SK-N-SH (cell line): Measurements from ENCODE around the gene XRCC3. TPM values are rescaled to one million over a fixed set of nuclear protein-coding genes. Genes with fewer than 3 reads are reported as not detected.

Experiments
- CTCF ChIA-PET: fragments of 300-600, 350-600 bp; formaldehyde crosslinking; extraction: SDS; loops from one replicate; lab custom pipeline; 2021; lab: Yijun Ruan, JAX
- POLR2A ChIA-PET: fragments of 350-600 bp; sonication (Branson Sonifier 250); formaldehyde crosslinking; extraction: SDS; loops from one replicate; lab custom pipeline; 2020; ENCODE audit warnings: antibody characterized with exemption, inconsistent platforms; lab: Yijun Ruan, JAX
- DNase-seq: peaks from one replicate; pipeline ENCODE4 v3.0.0; 2012
- H2AFZ ChIP-seq: fragments of 200-600 bp; sonication (generic); 2 replicates; pipeline ENCODE4 v1.8.1; 2016; ENCODE audit warnings: antibody characterized with exemption, mild to moderate bottlenecking, low read depth
- H3F3A ChIP-seq: fragments of 200-600 bp; sonication (generic); replicated peaks from 2 replicates; pipeline ENCODE3; 2016; ENCODE audit warnings: antibody characterized with exemption, mild to moderate bottlenecking; ENCODE audit not compliant: insufficient read depth
- H3K27ac ChIP-seq, 2 experiments: fragments of 200-500 bp in 1 of 2; fragments of 200-600 bp in 1 of 2; sonication (Bioruptor generic) in 1 of 2; sonication (generic), shearing (Covaris generic) in 1 of 2; 2 replicates each; pipeline versions ENCODE4 v1.5.1 to v1.6.1; 2014 to 2016; ENCODE audit warnings: low read depth in 2 of 2, inconsistent platforms in 1 of 2, low read length in 1 of 2, mild to moderate bottlenecking in 1 of 2, mixed read lengths in 1 of 2
- H3K27me3 ChIP-seq: fragments of 200-600 bp; sonication (generic), shearing (Covaris generic); 2 replicates; pipeline ENCODE4 v1.6.1; 2016; ENCODE audit warnings: mixed run types; ENCODE audit not compliant: insufficient read depth
- H3K36me3 ChIP-seq, 2 experiments: fragments of 200-500 bp in 1 of 2; fragments of 200-600 bp in 1 of 2; sonication (Bioruptor generic) in 1 of 2; sonication (generic) in 1 of 2; replicated peaks in 1 of 2; 2 replicates each; pipeline versions ENCODE3 to v1.5.1; 2014 to 2016; ENCODE audit warnings: low read length in 1 of 2, mild to moderate bottlenecking in 1 of 2; ENCODE audit not compliant: insufficient read depth in 2 of 2, control insufficient read depth in 1 of 2
- H3K4me1 ChIP-seq, 2 experiments: fragments of 200-500 bp in 1 of 2; fragments of 200-600 bp in 1 of 2; sonication (Bioruptor generic) in 1 of 2; sonication (generic), shearing (Covaris generic) in 1 of 2; 2 replicates each; pipeline versions ENCODE4 v1.5.1 to v1.6.1; 2014 to 2016; ENCODE audit warnings: low read depth in 1 of 2, low read length in 1 of 2, mixed run types in 1 of 2; ENCODE audit not compliant: insufficient read depth in 2 of 2, control insufficient read depth in 1 of 2
- H3K4me2 ChIP-seq: fragments of 200-600 bp; sonication (generic), shearing (Covaris generic); 2 replicates; pipeline ENCODE4 v1.6.1; 2017; ENCODE audit warnings: mixed run types
- H3K4me3 ChIP-seq, 2 experiments: fragments of 200-500 bp in 1 of 2; fragments of 200-600 bp in 1 of 2; sonication (Bioruptor generic) in 1 of 2; sonication (generic), shearing (Covaris generic) in 1 of 2; 2 replicates each; pipeline versions ENCODE4 v1.5.1 to v1.8.1; 2014 to 2016; ENCODE audit warnings: low read depth in 2 of 2, inconsistent platforms in 1 of 2, low read length in 1 of 2, mild to moderate bottlenecking in 1 of 2, mixed read lengths in 1 of 2, moderate library complexity in 1 of 2
- H3K79me2 ChIP-seq: fragments of 200-600 bp; sonication (generic); 2 replicates; pipeline ENCODE4 v1.8.1; 2017; ENCODE audit warnings: mild to moderate bottlenecking; ENCODE audit not compliant: insufficient read depth
- H3K9ac ChIP-seq: fragments of 200-600 bp; sonication (generic); 2 replicates; pipeline ENCODE4 v1.6.1; 2017; ENCODE audit warnings: mixed run types
- H3K9me2 ChIP-seq: fragments of 200-600 bp; sonication (generic); 2 replicates; pipeline ENCODE4 v1.6.1; 2017; ENCODE audit warnings: mixed run types
- H3K9me3 ChIP-seq: fragments of 200-600 bp; sonication (generic); 2 replicates; pipeline ENCODE4 v1.6.1; 2017; ENCODE audit warnings: mixed run types, mild to moderate bottlenecking, moderate library complexity
- H4K20me1 ChIP-seq: fragments of 200-600 bp; sonication (generic); 2 replicates; pipeline ENCODE4 v1.6.1; 2017; ENCODE audit warnings: mild to moderate bottlenecking, mixed run types; ENCODE audit not compliant: insufficient read depth
- CHD2 ChIP-seq: fragments of 150-350 bp; IDR thresholded peaks from 2 replicates; pipeline ENCODE4 v1.6.1; 2018; ENCODE audit warnings: low read length; ENCODE audit not compliant: partially characterized antibody
- ELF1 ChIP-seq: IDR thresholded peaks from 2 replicates; pipeline ENCODE4 v1.4.0; 2012
- EZH2phosphoT487 ChIP-seq: fragments of 200-600 bp; sonication (generic); IDR thresholded peaks from 2 replicates; pipeline ENCODE4 v1.6.1; 2017; ENCODE audit warnings: low read depth, mixed run types, mild to moderate bottlenecking, antibody characterized with exemption, moderate library complexity, borderline replicate concordance
- FOXJ3 ChIP-seq: sonication (generic); formaldehyde crosslinking; IDR thresholded peaks from 2 replicates; pipeline ENCODE4 v1.5.1; 2020; ENCODE audit warnings: mild to moderate bottlenecking, missing genetic modification reagents
- FOXM1 ChIP-seq: IDR thresholded peaks from 2 replicates; pipeline ENCODE4 v1.4.0; 2012; ENCODE audit warnings: low read depth, mild to moderate bottlenecking
- GATA2 ChIP-seq: sonication (generic); formaldehyde crosslinking; IDR thresholded peaks from 2 replicates; pipeline ENCODE4 v1.5.0; 2020; ENCODE audit warnings: mild to moderate bottlenecking, missing genetic modification reagents
- PBX3 ChIP-seq: IDR thresholded peaks from 2 replicates; pipeline ENCODE4; 2012
- POLR2AphosphoS5 ChIP-seq: IDR thresholded peaks from 2 replicates; pipeline ENCODE4 v1.6.1; 2012; ENCODE audit warnings: low read depth, low read length
- RAD21 ChIP-seq: IDR thresholded peaks from 2 replicates; pipeline ENCODE4 v1.6.1; 2012; ENCODE audit warnings: mild to moderate bottlenecking, low read length
- RFX5 ChIP-seq: IDR thresholded peaks from 2 replicates; pipeline ENCODE4 v1.6.1; 2012; ENCODE audit warnings: mild to moderate bottlenecking, improper control_type of control experiment, low read length
- RXRA ChIP-seq: IDR thresholded peaks from 2 replicates; pipeline ENCODE4 v1.4.0; 2012; ENCODE audit warnings: low read depth, mild to moderate bottlenecking, borderline replicate concordance
- SIN3A ChIP-seq: IDR thresholded peaks from 2 replicates; pipeline ENCODE4 v1.6.1; 2012; ENCODE audit warnings: low read depth, mild to moderate bottlenecking, low read length, moderate library complexity, borderline replicate concordance
- TAF1 ChIP-seq: IDR thresholded peaks from 2 replicates; pipeline ENCODE4 v1.6.1; 2012; ENCODE audit warnings: low read depth, mild to moderate bottlenecking, low read length, moderate library complexity, borderline replicate concordance
- TCF12 ChIP-seq: IDR thresholded peaks from 2 replicates; pipeline ENCODE4 v1.4.0; 2012
- TEAD4 ChIP-seq: IDR thresholded peaks from 2 replicates; pipeline ENCODE4 v1.4.0; 2012; ENCODE audit warnings: mild to moderate bottlenecking, borderline replicate concordance; ENCODE audit not compliant: insufficient read depth
- USF2 ChIP-seq: fragments of 150-350 bp; IDR thresholded peaks from 2 replicates; pipeline ENCODE4 v1.6.1; 2017; ENCODE audit warnings: antibody characterized with exemption, low read length, low read depth, borderline replicate concordance
- WGBS: methylation state at CpG from one replicate; pipeline ENCODE4 v1.1.6; 2017; ENCODE audit warnings: low lambda C conversion rate; 5-methylcytosine and 5-hydroxymethylcytosine counted together
- polyA plus RNA-seq, 3 experiments: library from polyadenylated mRNA; depleted of rRNA; stranded (reverse); fragments of >200 nt; gene quantifications; 2 replicates each; pipeline ENCODE4 v1.2.3, GENCODE V29; 2012
- TF ChIP-seq, protein P1 (sequence below): fragments of 200-600 bp; sonication (generic); IDR thresholded peaks from 2 replicates; pipeline ENCODE4 v1.6.1; 2017; ENCODE audit warnings: antibody characterized with exemption, mild to moderate bottlenecking, moderate library complexity
- TF ChIP-seq, protein P2 (sequence below): IDR thresholded peaks from 2 replicates; pipeline ENCODE4 v1.6.1; 2012; ENCODE audit warnings: mild to moderate bottlenecking, low read depth, low read length, moderate library complexity
- TF ChIP-seq, protein P3 (sequence below): IDR thresholded peaks from 2 replicates; pipeline ENCODE4 v1.4.0; 2012; ENCODE audit warnings: low read depth, borderline replicate concordance

Gene XRCC3
- polyA plus RNA-seq, 1 of the 3 experiments (the other 2 are of a cell fraction) = 11.7 TPM

- Histone ChIP-seq H2AFZ (no peak overlapping the region), H3K27ac (no peak overlapping the region), H4K20me1 (no peaks in the 10 kb centered on the region), H3K9ac (no peak overlapping the region), H3K9me2 (no peaks in the 10 kb centered on the region), H3F3A (peaks cover 2% of the 10 kb centered on the region), H3K4me3 (no peak overlapping the region), H3K79me2 (no peaks in the 10 kb centered on the region), H3K9me3 (no peaks in the 10 kb centered on the region), H3K27me3 (no peaks in the 10 kb centered on the region), H3K4me1 (peaks cover 0 to 16% of the 10 kb centered on the region in 2 experiments; a peak in 1 of 4 replicates), H3K4me2 (no peak overlapping the region), H3K36me3 (peaks cover 7 to 73% of the 10 kb centered on the region in 2 experiments)
- POLR2A ChIA-PET = no interaction called here
- TF ChIP-seq POLR2AphosphoS5 = no peak
- no peak for TF ChIP-seq FOXM1
- no peak for TF ChIP-seq SIN3A
- TF ChIP-seq ELF1 = no peak
- TF ChIP-seq RAD21 = no peak
- TF ChIP-seq RXRA = no peak
- TF ChIP-seq TEAD4 = no peak
- no peak for TF ChIP-seq EZH2phosphoT487
- TF ChIP-seq TCF12 = no peak
- TF ChIP-seq, protein P1, sequence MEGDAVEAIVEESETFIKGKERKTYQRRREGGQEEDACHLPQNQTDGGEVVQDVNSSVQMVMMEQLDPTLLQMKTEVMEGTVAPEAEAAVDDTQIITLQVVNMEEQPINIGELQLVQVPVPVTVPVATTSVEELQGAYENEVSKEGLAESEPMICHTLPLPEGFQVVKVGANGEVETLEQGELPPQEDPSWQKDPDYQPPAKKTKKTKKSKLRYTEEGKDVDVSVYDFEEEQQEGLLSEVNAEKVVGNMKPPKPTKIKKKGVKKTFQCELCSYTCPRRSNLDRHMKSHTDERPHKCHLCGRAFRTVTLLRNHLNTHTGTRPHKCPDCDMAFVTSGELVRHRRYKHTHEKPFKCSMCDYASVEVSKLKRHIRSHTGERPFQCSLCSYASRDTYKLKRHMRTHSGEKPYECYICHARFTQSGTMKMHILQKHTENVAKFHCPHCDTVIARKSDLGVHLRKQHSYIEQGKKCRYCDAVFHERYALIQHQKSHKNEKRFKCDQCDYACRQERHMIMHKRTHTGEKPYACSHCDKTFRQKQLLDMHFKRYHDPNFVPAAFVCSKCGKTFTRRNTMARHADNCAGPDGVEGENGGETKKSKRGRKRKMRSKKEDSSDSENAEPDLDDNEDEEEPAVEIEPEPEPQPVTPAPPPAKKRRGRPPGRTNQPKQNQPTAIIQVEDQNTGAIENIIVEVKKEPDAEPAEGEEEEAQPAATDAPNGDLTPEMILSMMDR = no peak
- TF ChIP-seq, protein P2, sequence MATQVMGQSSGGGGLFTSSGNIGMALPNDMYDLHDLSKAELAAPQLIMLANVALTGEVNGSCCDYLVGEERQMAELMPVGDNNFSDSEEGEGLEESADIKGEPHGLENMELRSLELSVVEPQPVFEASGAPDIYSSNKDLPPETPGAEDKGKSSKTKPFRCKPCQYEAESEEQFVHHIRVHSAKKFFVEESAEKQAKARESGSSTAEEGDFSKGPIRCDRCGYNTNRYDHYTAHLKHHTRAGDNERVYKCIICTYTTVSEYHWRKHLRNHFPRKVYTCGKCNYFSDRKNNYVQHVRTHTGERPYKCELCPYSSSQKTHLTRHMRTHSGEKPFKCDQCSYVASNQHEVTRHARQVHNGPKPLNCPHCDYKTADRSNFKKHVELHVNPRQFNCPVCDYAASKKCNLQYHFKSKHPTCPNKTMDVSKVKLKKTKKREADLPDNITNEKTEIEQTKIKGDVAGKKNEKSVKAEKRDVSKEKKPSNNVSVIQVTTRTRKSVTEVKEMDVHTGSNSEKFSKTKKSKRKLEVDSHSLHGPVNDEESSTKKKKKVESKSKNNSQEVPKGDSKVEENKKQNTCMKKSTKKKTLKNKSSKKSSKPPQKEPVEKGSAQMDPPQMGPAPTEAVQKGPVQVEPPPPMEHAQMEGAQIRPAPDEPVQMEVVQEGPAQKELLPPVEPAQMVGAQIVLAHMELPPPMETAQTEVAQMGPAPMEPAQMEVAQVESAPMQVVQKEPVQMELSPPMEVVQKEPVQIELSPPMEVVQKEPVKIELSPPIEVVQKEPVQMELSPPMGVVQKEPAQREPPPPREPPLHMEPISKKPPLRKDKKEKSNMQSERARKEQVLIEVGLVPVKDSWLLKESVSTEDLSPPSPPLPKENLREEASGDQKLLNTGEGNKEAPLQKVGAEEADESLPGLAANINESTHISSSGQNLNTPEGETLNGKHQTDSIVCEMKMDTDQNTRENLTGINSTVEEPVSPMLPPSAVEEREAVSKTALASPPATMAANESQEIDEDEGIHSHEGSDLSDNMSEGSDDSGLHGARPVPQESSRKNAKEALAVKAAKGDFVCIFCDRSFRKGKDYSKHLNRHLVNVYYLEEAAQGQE = no peak
- TF ChIP-seq FOXJ3 (CRISPR knock-in tag) = no peak
- no peak for TF ChIP-seq TAF1
- TF ChIP-seq PBX3 = no peak
- TF ChIP-seq, protein P3, sequence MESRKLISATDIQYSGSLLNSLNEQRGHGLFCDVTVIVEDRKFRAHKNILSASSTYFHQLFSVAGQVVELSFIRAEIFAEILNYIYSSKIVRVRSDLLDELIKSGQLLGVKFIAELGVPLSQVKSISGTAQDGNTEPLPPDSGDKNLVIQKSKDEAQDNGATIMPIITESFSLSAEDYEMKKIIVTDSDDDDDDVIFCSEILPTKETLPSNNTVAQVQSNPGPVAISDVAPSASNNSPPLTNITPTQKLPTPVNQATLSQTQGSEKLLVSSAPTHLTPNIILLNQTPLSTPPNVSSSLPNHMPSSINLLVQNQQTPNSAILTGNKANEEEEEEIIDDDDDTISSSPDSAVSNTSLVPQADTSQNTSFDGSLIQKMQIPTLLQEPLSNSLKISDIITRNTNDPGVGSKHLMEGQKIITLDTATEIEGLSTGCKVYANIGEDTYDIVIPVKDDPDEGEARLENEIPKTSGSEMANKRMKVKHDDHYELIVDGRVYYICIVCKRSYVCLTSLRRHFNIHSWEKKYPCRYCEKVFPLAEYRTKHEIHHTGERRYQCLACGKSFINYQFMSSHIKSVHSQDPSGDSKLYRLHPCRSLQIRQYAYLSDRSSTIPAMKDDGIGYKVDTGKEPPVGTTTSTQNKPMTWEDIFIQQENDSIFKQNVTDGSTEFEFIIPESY = no peak
- TF ChIP-seq USF2 = no peak
- no peak for TF ChIP-seq RFX5
- no peak for TF ChIP-seq GATA2 (CRISPR knock-in tag)
- TF ChIP-seq CHD2 = no peak
- WGBS = 91% methylated on average over 17 of the region's 28 CpGs
- CTCF ChIA-PET = interaction anchor here (1.3 kb wide), 1 partner anchor 98 kb away, joined by 4 read pairs; no protein-coding TSS in a partner anchor
- no peak for DNase-seq
Measured at GRCh38 chr14:103705504-103706284, 9.6 kb downstream of the XRCC3 start.
